WTC11 (cell line): ENCODE data around the gene LNX1.

Experiments
- ATF2 ChIP-seq: sonication (generic); formaldehyde crosslinking; IDR thresholded peaks from 2 replicates; pipeline ENCODE4 v1.8.1; 2022; ENCODE audit warnings: low read depth, missing genetic modification reagents, borderline replicate concordance
- FOXJ3 ChIP-seq: sonication (generic); formaldehyde crosslinking; IDR thresholded peaks from 2 replicates; pipeline ENCODE4 v1.9.0; 2021; ENCODE audit warnings: missing genetic modification reagents, mild to moderate bottlenecking, borderline replicate concordance
- IRF1 ChIP-seq: sonication (generic); formaldehyde crosslinking; IDR thresholded peaks from 2 replicates; pipeline ENCODE4 v1.8.0; 2023; ENCODE audit warnings: missing genetic modification reagents
- TCF7 ChIP-seq: sonication (generic); formaldehyde crosslinking; IDR thresholded peaks from 2 replicates; pipeline ENCODE4 v1.8.0; 2022; ENCODE audit warnings: mild to moderate bottlenecking, low read depth, missing genetic modification reagents, moderate library complexity
- TF ChIP-seq, protein P1 (sequence below): fragments of 200-600 bp; IDR thresholded peaks from 2 replicates; pipeline ENCODE4 v1.8.0; 2022; ENCODE audit warnings: antibody characterized with exemption
- TF ChIP-seq, protein P2 (sequence below): sonication (generic); formaldehyde crosslinking; IDR thresholded peaks from 2 replicates; pipeline ENCODE4 v1.8.0; 2022; ENCODE audit warnings: mild to moderate bottlenecking, missing genetic modification reagents

DNA sequence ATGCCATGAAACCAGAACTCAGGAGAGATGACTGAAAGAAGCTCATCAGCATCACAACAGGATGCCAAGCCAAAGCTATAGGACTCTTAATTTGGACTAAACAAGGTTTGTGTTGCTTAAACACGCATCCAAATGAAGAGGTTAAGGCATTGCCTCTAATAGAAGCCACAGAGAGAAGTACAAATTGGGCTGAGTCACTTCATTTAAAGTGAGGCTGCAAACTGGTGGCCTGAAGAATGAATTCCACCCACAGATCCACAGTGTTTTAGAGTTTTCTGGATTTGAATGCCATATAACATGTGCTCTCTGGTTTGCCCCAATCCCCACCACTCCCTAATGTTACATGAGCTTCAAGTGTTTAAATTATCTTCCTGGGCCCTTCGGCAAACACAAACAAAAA, 110.4 kb downstream of the LNX1 start:
- TF ChIP-seq, protein P1, sequence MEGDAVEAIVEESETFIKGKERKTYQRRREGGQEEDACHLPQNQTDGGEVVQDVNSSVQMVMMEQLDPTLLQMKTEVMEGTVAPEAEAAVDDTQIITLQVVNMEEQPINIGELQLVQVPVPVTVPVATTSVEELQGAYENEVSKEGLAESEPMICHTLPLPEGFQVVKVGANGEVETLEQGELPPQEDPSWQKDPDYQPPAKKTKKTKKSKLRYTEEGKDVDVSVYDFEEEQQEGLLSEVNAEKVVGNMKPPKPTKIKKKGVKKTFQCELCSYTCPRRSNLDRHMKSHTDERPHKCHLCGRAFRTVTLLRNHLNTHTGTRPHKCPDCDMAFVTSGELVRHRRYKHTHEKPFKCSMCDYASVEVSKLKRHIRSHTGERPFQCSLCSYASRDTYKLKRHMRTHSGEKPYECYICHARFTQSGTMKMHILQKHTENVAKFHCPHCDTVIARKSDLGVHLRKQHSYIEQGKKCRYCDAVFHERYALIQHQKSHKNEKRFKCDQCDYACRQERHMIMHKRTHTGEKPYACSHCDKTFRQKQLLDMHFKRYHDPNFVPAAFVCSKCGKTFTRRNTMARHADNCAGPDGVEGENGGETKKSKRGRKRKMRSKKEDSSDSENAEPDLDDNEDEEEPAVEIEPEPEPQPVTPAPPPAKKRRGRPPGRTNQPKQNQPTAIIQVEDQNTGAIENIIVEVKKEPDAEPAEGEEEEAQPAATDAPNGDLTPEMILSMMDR, result no peak
- TF ChIP-seq IRF1 (CRISPR knock-in tag) (no peak), FOXJ3 (CRISPR knock-in tag) (no peak), ATF2 (CRISPR knock-in tag) (no peak), TCF7 (CRISPR knock-in tag) (no peak)
- TF ChIP-seq, protein P2, sequence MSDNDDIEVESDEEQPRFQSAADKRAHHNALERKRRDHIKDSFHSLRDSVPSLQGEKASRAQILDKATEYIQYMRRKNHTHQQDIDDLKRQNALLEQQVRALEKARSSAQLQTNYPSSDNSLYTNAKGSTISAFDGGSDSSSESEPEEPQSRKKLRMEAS, result no peak
